NCI-H2081 (cell line): ENCODE data around the gene MARVELD3.
"Not testable (repeated sequence)": the region's sequence is repeated elsewhere in the genome, so short reads cannot be mapped to it uniquely, and the experiment has no call there.

Experiments
- DNase-seq, 2 experiments: peaks; one replicate each; lab custom pipeline; 2025; lab: John Stamatoyannopoulos, UW

MARVELD3 gene, protein sequence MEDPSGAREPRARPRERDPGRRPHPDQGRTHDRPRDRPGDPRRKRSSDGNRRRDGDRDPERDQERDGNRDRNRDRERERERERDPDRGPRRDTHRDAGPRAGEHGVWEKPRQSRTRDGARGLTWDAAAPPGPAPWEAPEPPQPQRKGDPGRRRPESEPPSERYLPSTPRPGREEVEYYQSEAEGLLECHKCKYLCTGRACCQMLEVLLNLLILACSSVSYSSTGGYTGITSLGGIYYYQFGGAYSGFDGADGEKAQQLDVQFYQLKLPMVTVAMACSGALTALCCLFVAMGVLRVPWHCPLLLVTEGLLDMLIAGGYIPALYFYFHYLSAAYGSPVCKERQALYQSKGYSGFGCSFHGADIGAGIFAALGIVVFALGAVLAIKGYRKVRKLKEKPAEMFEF

DNA sequence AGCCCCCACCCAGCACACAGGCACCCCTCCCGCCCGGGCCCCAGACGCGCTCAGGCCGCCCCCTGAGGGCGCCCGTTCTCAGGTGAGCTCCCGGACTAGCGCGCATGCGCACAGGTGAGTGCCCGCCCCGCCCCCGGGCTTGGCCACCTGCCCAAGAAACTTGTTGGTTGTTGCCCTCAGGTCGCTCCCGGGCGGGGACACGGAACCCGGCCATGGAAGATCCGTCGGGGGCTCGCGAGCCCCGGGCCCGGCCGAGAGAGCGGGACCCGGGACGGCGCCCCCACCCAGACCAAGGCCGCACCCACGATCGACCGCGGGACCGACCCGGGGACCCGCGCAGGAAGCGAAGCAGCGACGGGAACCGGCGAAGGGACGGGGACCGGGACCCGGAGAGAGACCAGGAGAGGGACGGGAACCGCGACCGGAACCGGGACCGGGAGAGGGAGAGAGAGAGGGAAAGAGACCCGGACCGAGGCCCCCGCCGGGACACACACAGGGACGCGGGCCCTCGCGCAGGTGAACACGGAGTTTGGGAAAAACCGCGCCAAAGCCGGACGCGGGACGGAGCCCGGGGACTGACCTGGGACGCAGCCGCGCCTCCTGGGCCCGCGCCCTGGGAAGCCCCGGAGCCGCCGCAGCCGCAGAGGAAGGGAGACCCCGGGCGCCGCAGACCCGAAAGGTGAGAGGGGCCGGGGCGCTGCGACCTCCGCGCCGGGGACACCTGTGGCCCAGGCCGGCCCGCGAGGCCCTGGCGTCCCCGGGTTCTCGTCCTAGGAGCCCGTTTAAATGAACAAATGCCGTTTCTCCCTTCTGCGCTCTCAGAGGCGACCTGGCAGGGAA is at the start of gene MARVELD3:
Gene MARVELD3, plus strand, starts transcription at position 167 of the 840 bp plus-strand sequence. Its CDS starts 46 bp downstream, at position 213.
- DNase-seq = peak; percentile 34 to 42

DNA sequence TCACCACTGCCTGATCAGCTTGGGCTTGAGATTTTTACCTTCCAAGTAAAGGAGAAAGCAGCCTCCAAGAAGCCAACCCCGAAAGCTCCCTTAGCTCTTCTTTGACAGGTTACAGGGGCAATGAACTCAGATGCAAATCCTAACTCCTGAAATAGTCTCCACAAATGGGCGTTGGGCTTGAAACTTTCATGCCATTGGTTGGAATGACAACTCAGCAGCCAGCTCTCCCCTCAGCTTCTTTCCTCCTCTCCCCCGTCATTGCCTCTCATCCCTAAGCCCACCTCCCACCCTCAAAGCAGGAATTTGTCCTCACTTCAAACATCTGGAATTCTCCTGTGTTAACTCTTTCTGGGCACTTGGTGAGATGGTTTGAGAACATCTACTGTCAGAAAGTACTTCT is 49.0 kb upstream of the MARVELD3 start, which contains the start of gene TAT:
Gene TAT, minus strand, starts transcription at position 122 of the 400 bp plus-strand sequence. CDS start 677 bp downstream, outside the sequence.
- no peak for DNase-seq

DNA sequence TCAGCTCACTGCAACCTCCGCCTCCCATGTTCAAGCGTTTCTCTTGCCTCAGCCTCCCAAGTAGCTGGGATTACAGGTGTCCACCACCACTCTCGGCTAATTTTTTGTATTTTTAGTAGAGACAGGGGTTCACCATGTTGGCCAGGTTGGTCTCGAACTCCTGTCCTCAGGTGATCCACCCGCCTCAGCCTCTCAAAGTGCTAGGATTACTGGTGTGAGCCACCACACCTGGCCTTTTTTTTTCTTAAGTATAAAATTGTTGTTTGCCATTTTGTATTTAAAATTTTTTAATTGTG is 43.5 kb upstream of the MARVELD3 start:
- not testable (repeated sequence) for DNase-seq

DNA sequence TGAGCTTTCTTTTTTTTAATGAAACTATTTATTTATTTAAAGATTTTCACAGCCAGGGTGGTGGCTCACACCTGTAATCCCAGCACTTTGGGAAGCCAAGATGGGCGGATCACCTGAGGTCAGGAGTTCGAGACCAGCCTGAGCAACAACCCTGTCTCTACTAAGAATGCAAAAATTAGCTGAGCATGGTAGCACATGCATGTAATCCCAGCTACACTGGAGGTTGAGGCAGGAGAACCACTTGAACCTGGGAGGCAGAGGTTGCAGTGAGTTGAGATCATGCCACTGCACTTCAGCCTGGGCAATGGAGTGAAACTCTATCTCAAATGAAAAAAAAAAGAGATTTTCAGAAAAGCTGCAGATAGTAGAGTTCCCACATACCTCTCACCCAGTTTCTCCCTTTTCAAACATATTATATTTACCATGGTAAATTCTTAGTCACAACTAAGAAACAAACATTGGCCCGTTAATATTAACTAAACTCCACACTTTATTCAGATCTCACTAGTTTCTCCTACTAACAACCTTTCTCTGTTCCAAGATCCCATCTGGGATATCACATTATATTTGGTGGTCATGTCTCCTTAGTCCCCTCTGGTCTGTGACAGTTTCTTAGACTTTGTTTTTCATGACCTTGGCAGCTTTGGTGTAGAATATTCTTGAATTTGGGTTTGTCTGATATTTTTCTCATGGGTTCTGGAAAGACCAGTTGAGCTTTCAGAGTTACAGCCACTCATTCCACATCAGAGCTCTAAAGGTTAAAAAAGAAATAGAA is 41.3 kb upstream of the MARVELD3 start:
- DNase-seq = no peak

DNA sequence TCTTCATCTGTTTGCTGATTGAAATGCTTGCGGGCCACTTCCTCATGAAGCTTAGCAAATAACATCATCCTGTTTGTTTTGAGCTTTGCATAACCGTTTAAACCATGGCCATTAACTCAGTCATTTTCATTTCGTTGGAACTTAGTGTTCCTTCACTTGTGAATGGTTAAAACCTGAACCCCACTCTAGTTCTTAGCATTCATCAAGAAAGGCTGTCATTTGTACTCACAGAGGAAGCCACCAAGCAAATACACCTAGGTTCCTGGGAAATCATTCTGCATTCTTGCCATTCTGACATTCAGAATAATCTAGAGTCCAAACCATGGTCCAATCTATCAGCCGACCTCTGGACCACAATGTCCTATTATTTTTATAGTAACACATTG is 40.7 kb upstream of the MARVELD3 start:
- no peak for DNase-seq

DNA sequence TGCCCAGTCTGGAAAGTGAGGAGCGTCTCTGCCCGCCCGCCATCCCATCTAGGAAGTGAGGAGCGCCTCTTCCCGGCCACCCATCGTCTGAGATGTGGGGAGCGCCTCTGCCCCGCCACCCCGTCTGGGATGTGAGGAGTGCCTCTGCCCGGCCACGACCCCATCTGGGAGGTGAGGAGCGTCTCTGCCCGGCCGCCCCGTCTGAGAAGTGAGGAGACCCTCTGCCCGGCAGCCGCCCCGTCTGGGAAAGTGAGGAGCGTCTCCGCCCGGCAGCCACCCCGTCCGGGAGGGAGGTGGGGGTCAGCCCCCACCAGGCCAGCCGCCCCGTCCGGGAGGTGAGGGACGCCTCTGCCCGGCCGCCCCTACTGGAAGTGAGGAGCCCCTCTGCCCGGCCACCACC is 36.6 kb upstream of the MARVELD3 start:
- not testable (repeated sequence) for DNase-seq

DNA sequence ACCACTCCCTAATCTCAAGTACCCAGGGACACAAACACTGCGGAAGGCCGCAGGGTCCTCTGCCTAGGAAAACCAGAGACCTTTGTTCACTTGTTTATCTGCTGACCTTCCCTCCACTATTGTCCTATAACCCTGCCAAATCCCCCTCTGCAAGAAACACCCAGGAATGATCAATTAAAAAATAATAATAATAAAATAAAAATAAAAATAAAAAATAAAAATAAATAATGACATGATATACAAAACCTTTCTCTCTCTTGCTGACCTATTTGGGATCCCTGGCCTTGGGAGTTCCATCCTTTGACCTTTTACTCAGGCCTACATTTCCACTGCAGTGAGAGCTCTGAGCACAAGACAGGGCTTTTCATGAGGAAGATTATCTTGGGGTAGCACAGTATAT is 35.9 kb upstream of the MARVELD3 start:
- DNase-seq = not testable (repeated sequence)

DNA sequence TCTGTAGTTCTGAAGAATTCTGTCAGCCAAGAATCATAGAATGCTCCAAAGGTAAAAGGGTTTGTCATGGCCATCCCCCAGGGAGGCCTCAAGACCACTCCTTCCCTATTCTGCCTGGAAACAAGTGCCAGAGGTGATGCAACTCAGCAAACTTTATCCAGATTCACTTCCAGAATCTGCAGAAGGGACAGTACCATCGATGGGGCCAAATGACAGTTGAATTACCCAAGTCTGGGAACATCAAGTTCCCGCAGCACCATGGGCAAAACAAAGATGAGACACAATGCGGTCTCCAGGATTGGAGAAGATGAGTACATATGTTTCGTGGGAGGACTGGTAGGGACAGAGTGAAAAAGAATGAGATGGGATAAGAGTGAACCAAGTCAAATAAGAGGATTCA is 35.4 kb upstream of the MARVELD3 start:
- no peak for DNase-seq

DNA sequence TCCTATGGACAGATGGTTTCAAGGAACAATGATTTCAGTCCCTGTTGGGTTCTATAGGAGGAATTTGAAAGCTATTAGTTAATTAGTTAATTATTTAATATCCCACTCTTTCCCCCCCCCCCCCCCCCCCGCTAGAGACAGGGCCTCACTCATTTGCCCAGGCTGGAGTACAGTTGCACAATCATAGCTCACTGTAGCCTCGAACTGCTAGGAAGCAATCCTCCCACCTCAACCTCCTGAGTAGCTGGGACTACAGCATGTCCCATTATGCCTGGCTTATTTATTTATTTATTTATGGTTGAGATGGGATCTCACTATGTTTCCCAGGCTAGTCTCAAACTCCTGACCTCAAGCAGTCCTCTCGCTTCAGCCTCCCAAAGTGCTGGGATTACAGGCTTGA is 34.1 kb upstream of the MARVELD3 start:
- DNase-seq = no peak

DNA sequence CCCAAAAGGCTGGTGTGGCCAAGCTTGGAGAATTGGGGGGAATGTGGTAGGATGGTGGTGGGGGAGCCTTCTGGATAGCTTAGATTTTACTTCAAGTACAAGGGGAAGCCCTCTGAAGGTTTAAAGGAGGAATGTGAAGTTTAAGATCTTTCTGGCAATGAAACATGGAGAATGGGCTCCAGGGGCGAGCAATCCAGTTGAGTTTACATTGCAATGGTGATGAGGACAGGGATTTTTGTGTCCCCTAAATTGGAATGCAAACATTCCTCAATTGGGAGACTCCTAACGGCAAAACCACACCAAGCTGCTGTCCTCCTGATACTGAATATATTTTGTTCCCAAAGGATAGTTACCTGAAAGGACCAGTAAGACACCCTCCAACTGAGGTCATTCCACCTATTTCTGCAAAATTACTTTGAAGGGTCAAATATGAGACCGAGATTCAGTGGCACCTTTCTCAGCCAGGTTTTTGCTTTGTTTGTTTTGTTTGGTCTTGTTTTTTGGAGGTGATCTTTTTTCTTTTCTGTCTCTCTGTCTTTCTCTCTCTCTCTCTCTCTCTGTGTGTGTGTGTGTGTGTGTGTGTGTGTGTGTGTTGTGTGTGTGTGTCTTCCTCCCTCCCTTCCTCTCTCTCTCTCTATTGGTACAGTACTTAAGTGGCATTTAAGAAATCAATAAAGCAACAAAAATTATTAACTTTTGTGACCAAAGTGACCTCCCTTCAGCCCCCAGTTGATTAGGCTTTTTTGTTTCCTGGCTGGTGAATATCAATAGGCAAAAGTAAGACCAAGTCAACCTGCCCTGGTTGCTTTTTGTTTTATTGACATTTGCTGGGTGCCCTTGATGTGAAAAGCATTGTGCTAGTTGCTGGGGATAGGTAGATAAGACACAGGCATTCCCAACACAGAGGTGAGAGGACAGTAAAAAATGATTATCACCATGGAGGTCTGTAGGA is 32.7 kb upstream of the MARVELD3 start:
- no peak for DNase-seq

DNA sequence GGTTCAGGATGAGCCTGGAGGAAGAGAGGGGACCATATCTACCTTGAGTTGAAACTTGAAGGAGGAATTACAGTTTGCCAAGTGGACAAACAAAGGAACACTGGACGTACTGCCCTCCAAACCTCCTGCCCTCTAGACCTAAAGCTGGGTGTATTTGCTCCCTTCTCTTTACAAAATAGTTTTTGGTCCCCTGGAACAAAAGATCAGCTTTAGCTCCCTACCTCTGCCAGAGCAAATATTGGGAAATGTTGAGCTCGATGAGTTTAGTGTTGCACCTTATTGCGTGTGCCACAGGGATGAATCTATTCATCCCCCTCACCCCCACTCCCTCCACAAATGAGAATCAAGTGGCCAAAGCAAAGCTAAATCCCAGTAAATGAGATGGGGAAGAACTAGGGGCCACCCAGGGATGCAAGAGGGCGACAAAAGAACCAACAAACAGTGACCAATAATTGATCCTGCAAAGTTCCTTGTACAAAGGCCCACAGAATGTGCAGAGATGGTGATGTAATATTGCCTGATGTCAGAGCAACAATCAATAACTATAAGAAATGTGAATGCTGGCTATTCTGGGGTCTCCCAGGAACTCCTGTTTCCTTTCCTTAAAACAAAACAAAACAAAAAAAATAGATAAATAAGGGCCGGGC is 31.9 kb upstream of the MARVELD3 start:
- no peak for DNase-seq

DNA sequence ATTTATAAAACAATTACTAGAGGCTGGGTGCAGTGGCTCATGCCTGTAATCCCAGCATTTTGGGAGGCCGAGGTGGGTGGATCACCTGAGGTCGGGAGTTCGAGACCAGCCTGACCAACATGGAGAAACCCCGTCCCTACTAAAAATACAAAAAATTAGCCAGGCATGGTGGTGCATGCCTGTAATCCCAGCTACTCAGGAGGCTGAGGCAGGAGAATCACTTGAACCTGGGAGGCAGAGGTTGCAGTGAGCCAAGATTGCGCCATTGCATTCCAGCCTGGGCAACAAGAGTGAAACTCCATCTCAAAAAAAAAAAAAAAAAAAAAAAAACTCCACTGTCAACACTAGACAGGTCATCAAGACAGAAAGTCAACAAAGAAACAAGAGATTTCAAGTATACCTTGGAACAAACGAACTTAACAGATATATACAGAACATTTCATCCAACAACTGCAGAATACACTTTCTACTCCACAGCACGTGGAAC is 30.6 kb upstream of the MARVELD3 start:
- not testable (repeated sequence) for DNase-seq

DNA sequence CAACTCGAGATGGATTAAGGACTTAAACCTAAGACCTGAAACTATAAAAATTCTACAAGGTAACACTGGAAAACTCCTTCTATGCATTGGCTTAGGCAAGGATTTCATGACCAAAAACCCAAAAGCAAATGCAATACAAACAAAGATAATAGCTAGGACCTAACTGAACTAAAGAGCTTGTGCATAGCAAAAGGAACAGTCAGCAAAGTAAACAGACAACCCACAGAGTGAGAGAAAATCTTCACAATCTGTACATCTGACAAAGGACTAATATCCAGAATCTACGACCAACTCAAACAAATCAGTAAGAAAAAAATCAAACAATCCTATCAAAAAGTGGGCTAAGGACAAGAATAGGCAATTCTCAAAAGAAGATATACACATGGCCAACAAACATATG is 27.6 kb upstream of the MARVELD3 start:
- not testable (repeated sequence) for DNase-seq

DNA sequence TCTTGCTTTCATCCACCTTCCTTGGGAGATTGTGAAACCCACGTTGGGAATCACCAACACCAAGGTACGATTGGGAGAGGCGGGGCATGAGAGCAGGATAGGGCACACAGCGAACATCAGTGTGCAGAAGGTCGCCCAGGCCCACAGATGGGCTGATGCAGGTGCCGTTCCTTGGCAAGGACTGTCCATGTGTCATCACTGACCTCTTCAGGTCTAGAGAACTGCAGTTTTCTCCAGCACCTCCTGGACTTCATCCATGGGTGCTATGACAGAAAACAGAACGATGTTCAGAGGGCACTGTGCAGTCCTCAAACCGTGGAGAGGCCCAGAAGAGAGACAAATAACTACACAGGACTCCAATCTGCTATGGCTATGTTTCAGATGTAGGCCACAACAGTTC is 25.2 kb upstream of the MARVELD3 start:
- DNase-seq = no peak

DNA sequence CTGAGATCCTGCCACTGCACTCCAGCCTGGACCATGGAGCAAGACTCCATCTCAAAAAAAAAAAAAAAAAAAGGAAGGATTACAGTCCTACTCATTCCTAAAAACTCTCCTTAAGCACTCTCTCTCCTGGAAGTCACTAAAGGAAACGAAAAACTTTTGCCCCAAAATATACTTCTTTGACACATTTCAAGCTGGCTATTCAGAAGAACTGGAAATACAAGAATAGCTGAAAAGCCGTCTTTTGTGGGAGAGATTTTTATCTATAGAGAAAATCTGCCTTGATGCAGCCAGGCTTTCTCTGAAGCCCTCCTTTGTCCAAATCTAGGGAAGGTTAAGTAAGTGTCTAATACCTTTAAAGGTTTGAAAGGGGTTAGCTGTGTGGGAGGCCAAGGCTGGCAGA is 16.9 kb upstream of the MARVELD3 start:
- no peak for DNase-seq

DNA sequence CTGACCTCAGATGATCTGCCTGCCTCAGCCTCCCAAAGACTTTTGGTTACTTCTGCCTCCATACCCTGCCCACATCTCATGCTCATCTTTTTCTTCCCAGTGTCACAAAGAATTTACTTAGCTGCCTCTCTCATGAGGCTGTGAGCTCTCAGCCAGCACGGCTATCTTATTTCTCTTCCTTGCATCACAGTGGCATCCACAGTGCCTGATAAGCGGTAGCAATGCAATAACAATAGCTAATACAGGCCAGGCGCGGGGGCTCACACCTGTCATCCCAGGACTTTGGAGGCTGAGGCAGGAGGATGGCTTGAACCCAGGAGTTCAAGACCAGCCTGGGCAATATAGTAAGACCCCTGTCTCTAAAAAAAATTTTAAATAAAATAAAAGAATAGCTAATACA is 15.5 kb upstream of the MARVELD3 start:
- no peak for DNase-seq

DNA sequence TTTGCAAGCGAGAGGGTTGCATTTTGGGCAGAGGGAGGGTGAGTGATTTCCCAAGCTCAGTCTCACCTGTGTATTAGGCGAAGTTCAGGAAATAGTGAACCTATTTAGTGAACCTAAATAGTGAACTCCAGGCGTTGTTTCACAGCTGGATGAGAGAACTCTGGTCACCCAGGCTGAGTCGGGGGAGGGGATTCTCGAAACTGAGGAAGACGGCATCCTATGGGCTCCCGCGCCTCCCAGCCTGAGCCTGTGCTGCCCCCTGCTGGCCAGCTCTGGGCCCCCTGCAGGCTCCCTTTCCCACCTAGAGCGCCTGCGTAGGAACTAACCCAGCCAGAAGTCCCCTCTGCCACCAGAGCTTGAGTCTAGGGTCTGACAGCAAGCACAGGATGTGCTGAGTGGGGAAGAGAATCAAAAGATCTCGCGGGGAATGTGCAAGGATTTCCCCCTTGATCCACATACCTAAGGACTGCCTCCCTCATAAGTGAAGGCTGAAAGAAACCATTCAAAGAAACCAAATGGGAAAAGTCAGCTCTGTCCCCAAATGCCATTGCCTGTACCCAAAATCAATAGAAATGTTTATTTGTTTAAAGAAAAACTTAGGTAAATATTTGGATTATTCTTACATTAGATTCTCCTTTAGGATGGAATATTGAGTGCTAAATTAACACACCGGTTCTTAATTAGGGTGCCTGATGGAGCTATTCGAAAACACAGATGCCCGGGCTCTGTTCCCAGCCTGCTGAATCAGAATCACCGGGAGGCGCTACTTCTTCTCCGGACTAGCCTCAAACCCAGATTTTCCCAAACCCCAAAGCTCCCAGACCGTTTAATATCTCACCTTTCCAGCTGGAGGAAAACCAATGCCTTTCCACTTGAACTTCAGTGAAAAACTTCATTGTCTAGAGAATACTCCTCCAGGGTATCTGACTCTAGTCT is 14.8 kb upstream of the MARVELD3 start:
- DNase-seq = no peak

DNA sequence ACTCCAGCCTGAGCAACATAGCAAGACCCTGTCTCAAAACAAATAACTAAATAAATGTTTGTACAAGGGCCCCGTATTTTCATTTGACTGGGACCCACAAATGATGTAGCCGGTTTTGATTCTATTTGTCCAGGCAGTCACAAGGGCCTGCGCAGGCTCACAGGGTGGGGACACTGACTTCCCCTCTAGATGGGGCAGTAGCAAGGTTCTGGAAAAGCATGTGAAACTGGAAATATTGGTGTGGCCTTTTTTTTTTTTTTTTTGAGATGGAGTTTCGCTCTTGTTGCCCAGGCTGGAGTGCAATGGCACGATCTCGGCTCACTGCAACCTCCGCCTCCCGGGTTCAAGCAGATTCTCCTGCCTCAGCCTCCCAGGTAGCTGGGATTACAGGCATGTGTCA is 11.0 kb upstream of the MARVELD3 start:
- DNase-seq = not testable (repeated sequence)

DNA sequence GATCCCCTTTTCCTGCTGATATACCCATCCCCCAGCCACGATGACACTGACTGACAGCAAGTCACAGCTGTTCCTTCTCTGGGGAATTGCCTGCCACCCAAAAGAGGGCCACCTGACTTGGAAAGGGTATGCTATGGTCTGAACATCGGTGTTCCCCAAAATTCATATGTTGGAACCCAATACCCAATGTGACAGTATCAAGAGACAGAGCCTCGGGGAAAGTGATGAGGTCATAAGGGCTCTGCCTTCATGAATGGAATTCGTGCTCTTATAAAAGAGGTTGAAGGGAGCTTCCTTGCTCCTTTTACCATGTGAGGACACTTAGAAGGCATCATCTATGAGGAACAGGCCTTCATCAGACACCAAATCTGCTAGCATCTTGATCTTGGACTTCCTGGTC is 7.6 kb upstream of the MARVELD3 start:
- DNase-seq = no peak
